ENCODE results near the gene CPD.

DNA sequence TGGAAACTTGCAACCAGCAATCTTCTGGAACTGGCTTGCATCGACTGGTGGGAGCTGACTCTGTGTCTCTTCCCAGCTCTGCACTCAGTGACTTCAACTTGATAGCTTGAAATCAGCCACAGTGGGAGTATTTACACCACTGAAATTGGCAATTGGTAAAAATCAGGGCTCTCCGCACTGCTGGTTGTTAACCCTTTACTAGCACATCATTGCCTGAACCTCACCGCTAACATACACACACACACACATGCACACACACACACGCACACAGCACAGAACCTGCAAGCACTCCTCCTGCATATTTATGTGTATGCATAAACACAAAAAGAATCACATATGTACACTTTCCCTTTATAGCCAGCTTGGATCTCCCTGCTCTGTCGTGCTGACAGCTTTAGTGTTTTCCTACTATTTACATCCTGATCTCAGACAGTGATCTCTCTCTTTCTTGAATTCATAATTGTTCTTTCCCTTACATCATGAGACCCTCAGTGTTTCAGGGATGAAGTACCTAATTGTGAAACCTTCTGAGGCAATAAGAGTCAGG is 37.0 kb upstream of the CPD start:
- TF ChIP-seq POLR2AphosphoS5 (IDR thresholded peaks at IDR 0.05; ENCODE audit: borderline replicate concordance, low read depth, low read length): no peak
- no peak for TF ChIP-seq EZH2 (IDR thresholded peaks at IDR 0.05)
- TF ChIP-seq FOXP2 (optimal IDR thresholded peaks at IDR 0.05; ENCODE audit: control extremely low read depth, extremely low read length, insufficient read depth): no peak

All from SK-N-MC (cell line).